SKM-1 (cell line): ENCODE results near the gene LEPR.
A peak's percentile ranks its signal among the peaks of the same experiment; 100 is the strongest.

ENCODE experiments used
- DNase-seq: peaks from one replicate; lab custom pipeline; 2025; ENCODE audit not compliant: unreplicated experiment; lab: John Stamatoyannopoulos, UW

The LEPR gene

GRCh38 chr1:65412256-65412983 lies 8.0 kb upstream of the LEPR start:
- no peak for DNase-seq

GRCh38 chr1:65412984-65413375 lies 7.5 kb upstream of the LEPR start:
- no peak for DNase-seq

DNA sequence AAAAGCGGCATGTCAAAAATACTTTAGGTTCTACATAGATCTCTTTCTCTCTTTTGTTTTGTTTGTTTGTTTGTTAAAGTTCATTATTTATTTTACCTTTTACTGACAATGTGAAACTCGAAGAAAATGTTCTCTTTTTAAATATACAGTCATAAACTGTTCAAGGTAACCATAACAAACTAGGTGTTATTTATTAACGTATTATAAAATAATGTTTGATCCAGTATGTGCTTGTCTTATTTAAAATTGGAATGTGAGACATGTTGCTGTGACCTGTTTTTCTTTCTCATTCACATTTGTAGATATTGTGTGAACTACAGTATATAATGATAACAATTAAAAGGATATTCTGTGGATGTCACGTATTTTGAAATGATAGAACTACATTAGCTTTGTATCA lies 5.9 kb upstream of the LEPR start:
- no peak for DNase-seq

DNA sequence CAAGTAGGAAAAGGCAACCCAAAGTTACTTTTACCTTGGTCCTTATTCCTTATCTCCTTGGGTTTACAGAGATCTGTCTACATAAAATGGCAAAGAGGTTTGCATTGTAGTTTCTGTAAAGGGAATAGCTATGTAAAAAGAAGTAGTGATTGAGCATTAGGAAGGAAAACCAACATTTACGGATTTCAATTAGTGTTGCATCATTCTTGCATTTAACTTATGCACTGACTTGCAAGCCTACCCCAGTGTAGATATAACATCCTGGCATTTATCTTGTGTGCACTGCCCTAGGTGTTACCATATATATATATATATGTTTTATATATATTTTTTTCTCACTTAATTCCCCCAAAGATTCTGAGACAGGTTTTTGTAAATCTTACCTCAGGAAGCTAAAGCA lies 3.7 kb upstream of the LEPR start:
- DNase-seq: no peak

GRCh38 chr1:65417729-65418128 lies 2.7 kb upstream of the LEPR start:
- no peak for DNase-seq

- no peak for DNase-seq
Observed at GRCh38 chr1:65418522-65419185, 1.8 kb upstream of the LEPR start.

- DNase-seq: peak; percentile 91
Observed at GRCh38 chr1:65419681-65420589, 533 bp upstream of the LEPR start.

DNA sequence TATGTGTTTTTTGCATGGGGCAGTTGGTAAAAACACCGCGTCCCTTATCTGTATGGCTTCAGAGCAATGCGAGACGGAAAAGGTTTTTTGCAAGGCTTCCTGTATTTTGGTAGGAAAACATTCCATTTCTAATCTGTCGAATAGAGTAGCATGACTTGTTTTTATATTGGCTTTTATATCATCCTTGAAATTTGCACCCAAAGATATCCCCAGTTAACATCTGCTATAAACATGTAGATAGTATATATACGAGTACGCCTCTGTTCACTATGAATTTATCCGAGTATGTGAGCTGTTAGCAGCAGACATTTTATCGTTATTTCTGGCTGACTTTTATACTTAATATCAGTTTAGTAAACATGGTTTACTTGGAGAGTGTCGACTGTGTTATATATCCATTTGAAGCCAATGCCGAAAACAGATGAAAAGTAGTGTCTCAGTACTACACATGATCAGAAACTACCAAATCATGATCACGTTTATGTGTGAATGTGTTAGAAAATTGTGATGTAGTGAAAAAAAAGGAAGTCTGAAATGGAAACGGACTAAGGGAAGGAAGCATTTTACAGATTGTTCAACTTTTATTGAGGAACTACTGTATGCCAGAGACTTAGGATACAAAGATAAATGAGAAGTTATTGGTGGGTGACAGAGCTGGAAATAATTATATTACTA lies 1.0 kb downstream of the LEPR start:
- DNase-seq: peak; percentile 51

GRCh38 chr1:65422241-65423203 lies 2.1 kb downstream of the LEPR start:
- no peak for DNase-seq

- DNase-seq: no peak
Observed at GRCh38 chr1:65423884-65424572, 3.6 kb downstream of the LEPR start.

DNA sequence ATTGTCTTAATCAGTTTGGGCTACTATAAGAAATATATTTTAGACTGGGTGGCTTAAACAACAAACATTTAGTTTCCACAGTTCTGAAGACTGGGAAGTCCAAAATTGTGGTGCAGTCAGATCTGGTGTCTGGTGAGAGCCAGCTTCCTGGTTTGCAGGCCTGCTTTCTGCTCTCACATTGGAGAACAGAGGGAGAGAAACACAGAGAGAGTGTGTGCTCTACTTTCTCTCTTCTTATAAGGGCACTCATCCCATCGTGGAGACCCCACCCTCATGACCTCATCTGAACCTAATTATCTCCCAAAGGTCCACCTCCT lies 4.1 kb downstream of the LEPR start:
- no peak for DNase-seq

DNA sequence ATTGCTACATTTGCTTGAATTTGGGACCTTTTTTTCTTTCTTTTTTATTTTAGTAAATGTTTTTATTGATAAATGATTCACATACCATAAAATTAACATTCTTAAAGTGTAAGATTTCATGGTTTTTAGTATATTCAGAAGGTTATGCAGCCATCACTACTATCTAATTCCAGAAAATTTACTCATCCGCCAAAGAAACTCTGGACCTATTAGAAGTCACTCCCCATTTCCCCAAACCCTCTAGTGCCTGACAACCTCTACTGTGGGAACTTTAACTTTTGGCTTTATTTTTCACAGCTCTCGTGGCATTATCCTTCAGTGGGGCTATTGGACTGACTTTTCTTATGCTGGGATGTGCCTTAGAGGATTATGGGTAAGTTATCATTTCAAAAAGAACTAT lies 4.5 kb downstream of the LEPR start:
- no peak for DNase-seq

DNA sequence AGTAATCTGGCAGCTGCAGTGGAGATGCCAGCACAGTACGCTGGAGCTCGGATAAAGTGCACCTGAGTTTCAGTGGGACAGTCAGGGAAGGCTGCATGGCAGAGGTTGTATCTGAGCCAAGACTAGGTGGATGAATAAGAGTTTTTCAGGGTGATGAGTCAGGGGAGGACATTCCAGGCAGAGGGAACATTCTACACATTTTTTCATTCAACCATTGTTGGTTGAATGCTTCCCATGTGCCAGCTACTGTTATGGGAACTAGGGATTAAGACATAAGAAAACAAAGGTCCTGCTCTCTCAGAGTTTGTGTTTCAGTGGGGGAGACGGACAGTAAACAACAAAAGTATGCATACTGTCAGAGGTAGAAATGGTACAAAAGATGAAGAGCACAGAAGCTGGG lies 5.2 kb downstream of the LEPR start:
- no peak for DNase-seq

- no peak for DNase-seq
Observed at GRCh38 chr1:65429078-65429477, 8.6 kb downstream of the LEPR start.

- no peak for DNase-seq
Observed at GRCh38 chr1:65429806-65430205, 9.3 kb downstream of the LEPR start.

- DNase-seq: no peak
Observed at GRCh38 chr1:65431111-65431705, 10.7 kb downstream of the LEPR start.

DNA sequence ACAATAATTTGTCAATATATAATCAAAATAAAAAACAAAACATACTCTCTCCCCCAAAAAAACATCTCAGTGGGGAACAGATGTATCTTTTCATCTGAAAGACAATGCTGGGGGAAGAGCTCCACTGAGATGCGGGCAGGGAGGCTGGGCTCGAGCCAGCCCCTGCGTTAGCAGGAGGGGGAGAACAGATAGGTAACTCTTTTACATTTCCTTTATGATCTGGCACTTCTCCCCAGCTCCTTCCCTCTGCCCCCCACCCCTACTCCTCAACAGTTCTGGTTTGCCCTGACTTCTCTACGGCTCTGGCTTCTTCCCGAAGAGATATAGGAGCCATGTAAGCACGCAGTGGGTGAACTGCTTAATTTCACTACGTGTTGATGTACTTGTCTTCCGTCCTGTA lies 12.4 kb downstream of the LEPR start:
- no peak for DNase-seq

DNA sequence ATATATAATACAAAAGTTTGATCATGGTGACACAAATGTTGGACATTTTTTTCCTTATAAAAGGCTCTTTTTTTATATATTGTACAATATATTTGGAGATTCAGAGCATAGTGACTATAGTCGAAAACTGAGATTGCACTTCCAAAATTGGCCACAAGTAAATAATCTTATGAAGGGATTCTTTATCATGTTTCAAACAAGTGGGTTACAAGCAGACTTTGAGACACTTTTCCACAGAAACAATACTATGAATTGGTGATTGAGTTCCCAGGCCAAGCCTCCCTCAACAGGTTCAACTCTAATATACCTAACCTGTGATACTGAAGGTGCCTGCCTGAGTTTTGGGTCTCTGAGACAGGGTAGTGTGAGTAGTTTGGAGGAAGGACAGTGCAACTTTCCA lies 13.8 kb downstream of the LEPR start:
- DNase-seq: no peak

DNA sequence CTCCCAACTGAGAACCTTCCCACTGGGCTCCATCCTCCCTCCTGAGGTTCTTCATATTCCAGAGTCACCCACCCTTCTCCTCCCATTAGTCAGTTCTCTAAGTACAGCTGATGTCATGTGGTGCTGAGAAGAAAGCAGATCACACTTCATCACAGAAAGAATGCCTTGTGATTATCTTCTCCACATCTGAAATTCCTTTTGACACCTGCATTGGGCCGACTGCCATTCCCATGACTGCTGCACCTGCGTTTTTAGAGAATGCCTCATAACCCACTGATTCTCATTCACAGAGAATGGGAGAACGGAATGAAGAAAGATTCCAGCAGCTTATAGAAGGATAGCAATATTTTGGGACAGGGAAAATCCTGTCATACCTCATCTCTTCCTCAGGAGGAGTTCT lies 14.3 kb downstream of the LEPR start:
- DNase-seq: no peak
